Fibroblast of the conjunctiva (primary cell): Measurements from ENCODE around the gene SYNPO2.
"Not testable (repeated sequence)": the region's sequence is repeated elsewhere in the genome, so short reads cannot be mapped to it uniquely, and the experiment has no call there.

ENCODE experiments used
- DNase-seq: peaks from one replicate; pipeline ENCODE4 v3.0.0-alpha.2; 2010; ENCODE audit warnings: low read depth

The SYNPO2 gene

DNA sequence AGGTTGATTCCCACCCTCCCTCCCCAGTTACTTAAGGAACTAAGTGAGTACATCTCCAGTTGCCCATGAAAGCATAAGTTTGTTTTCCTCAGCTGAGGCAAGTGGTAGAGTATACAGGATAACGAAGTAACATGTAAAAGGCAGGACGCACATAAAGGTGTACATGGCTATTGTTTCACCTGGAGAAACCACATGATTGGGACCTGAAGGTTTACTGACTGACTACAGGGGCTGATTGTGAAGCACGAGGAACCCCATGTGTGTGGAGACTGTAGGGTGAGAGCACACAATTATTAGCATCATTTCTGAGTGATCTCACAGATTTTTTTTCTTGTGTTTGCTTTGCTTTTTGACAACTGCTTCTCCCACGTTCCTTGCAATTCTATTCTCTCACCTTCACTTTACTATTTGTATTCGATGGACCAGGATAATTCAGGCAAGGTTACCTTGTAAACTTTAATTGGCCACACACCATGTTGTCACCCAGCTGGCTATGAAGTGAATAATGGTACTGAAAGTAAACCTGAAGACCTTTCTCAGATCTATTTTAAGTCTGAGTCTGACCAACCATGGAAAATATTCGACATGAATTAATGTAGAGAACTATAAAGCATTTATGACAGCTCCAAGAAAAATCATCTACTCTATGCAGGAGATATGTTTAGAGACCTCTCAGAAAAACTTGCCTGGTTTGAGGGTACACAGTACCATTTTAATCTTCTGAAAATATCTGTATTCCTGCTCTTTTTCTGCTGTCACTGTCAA, 144.4 kb downstream of the SYNPO2 start:
- no peak for DNase-seq

DNA sequence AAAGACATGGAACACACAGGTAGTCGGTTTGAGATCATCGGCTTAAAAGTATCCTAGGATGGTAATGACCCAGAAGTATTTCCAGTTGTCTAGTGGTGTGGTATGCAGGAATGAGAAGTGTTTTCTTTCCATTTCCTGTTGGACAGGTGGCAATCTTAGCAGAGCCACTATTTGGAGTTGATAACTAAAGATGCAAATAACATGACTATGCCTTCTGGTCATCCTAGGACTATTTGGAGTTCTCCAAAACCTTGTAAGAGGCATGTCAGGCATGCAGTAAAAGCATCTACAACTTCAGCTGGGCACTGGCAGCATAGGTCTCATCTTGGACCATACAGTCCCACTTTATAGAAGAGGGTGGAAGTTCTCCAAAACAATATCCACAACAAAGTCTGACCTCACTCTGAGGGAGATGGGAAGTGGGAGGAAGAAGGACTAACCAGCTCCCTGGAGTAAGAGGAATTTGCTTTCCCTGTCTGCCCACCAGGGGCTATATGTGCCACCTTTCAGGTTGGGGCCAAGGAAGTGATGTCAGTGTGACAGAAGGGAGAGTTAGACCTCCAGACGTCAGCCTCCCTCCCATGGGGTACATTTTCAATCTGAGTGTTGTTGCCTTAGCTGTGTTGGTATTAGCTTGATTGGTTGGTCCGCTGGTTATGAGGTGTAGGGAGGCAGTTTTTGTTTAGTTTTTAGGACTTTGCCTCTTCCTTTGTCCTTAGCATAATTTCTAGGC, 145.8 kb downstream of the SYNPO2 start:
- DNase-seq, result no peak

DNA sequence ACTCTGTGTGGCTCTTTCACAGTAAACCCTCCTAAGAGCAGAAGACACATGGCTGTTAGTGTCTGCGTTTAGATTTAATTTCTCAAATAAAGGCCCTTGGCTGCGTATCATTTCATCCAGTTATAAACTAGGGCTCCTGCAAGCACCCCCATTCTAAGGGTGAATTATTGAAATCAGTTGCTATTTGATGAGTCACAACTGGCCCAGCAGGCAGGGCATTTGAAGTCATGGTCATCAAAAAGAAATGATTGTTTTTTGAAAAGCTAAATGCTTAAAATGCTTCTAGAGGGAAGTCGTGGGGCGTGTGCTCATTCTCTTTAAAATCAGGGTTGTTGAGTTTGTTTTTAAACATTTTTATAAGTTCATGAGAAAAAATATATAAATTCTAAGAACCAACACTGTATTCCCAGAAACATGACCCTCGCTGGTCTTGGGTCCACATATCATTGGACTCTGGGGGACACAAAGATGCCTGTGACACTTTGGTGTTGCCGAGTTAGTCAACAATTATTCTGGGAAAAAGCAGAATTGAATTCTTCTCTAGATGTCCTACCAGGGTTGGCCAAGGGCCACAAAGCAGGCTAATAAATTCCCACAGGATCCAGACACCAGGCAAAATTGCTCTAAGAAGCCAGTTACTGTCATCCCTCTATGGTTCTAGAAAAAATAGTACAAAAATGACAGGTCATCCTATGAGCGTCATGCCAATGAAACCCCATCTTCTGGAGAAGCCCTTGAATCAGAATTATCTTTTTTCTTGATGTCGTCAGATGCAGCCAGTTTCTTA, 147.5 kb downstream of the SYNPO2 start:
- DNase-seq, result no peak

DNA sequence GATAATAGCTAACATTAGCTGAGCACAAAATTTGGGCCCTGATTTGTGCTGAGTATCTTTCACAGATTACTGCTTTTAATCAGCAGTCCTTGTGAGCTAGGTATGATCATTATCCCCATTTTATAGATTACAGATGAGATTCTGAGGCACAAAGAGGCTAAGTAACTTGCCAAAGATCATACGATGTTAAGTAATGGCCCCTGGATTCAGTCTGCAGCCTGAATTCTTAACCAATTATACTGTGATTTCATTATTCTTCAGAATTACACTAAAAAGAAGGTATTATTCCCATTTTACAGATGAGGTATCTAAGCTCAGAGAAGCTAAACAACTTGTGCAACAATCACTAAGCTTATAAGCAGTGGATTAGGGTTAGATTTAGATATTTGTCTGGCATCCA, 149.1 kb downstream of the SYNPO2 start:
- DNase-seq, result no peak

DNA sequence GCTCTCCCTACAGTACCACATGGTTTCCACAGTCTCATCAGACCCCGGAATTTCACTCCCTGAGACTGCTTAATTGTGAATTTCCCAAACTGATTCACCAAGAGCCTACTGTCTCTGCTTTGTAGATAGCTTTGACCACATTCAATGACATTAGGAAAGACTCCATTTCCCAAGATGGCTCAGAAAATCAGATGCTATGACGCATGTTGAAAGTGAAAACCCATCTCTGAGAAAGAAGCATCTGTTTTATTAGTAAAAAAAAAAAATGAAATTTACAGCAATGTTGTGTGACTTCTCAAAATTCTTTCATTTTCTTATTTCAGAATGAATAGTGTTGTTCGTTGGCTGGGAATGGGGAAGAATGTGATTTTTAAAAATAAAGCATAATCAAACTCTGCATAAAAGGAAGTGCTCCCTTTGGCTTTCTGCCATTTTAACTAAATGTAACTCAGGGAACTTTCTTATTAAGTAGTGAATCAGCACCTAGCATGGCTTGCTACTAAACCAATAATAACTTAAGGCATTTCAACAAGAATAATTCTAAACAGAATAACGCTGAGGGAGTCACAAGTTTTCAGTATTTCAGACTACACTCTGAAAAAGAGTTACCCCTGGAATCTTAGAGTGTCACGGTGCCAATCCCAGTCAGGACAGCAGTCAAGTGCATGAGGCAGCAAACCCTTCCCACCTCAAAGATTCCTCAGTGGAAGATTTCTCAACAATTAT, 149.6 kb downstream of the SYNPO2 start:
- DNase-seq, result no peak

DNA sequence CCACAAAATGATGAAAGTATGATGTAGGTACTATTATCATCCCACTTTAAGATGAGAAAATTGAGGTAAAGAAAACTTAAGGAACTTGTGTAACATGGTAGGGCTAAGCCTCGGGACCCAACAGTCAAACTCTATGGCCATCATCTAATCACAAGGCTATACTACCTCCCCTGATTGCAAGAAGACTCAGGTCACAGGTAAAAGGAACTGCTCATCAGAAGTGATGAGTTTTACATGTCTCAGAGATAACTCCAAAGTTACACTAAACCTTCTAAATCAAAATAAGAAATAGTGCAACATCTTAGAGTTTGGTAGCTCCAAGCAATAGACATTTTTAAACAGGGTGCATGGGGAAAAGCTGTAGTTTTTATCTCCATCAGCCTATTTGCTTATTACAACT, 150.5 kb downstream of the SYNPO2 start:
- no peak for DNase-seq

DNA sequence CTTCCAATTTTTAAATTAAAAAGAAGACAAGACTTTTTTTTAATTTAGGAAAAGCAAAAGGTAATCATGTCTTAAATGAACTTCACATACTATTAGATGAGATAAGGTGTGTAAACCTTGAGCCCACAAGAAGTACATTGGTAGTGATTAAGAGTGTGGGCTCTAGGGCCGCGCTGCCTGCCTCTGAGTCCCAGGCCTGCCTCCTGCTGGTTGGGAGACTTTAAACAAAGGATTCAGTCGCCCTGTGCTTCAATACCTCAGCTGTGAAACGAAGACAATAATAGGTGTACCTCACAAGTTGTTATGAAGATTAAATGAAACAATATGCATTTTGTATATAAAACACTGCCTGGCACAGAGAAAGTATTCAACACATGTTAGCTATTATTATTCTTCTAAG, 151.1 kb downstream of the SYNPO2 start:
- DNase-seq, result no peak

DNA sequence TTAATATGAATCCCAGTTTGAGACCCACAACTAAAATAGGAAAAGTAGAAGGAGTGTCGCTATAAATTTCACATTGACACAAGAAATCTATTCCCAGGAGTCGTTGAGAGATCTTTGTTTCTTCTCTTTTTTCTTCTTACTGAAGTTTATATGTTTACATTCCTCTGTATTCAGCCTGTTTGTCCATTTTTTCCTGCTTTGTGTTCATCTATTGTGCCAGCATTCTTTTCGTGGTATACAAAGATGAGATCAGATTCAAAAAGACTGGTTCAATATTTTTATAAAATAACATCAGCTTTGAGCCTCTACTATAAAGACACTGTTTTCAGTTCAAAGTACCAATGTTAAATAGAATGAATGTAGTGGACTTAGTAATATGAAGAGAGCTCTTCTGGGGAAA, 151.6 kb downstream of the SYNPO2 start:
- DNase-seq, result no peak

DNA sequence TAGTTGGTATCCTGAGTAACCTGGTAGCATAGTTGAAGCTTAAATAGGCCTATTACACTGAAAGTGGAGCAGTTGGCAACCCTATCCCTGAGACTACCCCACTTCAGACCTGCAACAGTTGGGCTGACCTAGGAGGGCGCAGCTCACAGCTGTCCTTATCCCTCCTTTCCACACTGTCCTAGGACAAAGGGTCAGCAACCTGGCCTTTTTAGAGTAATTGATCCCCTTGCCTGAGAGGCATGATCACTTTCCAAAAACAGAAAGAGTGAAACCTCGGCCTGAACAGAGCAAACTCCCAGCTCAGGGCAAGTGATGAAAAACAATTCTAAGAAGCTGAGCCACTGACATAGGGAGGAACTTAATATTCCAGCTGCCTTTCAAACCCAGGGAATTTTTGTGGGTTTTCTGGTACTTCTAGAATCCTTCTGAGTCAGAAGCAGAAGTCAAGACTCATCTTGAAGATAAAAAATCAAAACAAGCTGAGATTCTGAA, 152.1 kb downstream of the SYNPO2 start:
- peak; percentile 67 for DNase-seq

DNA sequence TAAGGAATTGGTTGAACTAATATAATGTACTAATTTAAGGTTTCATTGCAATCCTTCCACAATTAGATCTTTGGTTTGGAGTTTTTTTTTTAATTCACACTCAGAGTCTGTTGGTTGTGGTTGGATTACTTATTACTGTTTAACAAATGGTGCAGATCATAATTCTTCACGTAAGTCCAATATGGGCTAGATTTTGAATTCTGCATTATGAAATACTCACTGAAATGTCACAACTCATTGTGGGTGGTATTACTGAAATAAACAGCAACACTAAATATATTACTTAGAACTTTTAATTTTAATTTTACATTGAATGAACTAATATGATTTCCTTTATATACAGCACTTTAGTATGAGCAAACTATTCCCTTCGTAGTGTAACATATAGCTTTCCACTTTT, 152.7 kb downstream of the SYNPO2 start:
- DNase-seq, result no peak

DNA sequence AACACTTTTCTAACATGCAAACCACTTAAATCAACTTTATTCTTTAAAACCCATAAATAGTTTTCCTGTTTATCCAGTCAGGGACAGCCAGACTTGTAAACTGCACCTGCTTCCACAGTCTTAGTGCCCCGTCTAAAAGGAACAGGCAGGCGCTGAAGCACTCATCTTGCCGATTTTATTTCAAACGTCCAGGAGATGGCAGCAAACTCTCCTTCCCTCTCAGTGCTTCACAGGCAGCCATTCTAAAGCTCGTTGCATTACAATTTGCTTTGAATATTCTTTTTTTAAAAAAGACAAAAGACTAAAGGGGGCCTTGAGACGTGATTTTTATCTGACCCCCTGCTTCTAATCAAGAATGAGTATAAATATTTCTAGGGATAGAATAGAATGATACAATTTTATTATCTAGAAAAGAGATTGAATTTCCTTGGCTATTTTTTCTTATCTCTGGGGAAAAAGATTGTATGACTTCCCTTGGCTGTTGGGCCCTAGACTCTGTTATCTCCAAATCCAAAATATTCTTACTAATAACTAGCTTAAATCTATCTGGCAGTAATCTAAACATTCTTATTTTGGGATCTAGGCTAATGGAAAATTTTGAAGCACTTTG, 153.4 kb downstream of the SYNPO2 start:
- DNase-seq, result peak; percentile 75

DNA sequence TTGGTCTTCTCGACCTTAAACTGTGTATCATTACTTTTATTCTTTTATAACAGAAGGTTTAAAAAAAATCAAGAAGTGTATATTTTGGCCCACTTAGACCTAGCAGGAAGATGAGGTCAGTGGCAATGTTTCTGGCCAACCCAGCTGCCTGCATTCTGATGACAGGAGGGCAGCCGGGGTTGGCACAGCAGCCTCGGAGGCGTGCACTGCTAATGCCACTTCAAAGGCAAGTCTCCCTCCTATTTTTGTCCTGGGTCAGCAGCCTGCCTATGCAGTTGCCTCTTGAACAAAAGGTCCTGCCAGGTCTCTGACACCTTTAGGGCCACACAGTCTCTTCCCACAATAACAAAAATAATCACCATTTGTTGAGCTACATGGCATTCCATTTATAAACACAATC, 157.6 kb downstream of the SYNPO2 start:
- DNase-seq, result no peak

DNA sequence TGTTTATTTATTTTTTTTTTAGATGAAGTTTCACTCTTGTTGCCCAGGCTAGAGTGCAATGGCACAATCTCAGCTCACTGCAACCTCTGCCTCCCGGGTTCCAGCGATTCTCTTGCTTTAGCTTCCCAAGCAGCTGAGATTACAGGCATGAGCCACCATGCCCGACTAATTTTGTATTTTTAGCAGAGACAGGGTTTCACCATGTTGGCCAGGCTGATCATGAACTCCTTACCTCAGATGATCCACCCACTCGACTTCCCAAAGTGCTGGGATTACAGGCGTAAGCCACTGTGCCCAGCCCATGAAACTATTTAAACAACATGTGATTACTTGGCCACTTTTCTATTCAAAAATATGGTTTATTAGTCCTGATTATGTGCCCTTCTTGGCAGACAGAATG, 158.4 kb downstream of the SYNPO2 start:
- DNase-seq, result not testable (repeated sequence)

DNA sequence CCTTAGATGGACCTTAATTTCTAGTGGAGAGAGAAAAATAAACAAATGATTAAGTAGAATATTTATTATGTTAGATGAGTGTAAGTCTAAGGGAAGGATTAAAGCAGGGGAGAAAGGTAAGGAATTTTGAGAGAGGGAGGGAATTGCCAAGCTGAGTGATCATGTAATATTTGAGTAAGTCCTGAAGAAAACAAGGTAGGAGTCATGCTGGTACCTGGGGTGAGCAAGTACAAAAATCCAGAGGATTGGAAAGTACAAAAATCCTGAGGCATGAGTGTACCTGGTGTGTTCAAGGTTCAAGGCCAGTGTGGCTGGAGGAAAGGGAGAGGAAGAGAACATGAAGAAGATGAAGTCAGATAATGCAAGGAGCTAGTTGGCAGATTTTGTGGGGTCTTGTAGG, 159.8 kb downstream of the SYNPO2 start:
- no peak for DNase-seq

DNA sequence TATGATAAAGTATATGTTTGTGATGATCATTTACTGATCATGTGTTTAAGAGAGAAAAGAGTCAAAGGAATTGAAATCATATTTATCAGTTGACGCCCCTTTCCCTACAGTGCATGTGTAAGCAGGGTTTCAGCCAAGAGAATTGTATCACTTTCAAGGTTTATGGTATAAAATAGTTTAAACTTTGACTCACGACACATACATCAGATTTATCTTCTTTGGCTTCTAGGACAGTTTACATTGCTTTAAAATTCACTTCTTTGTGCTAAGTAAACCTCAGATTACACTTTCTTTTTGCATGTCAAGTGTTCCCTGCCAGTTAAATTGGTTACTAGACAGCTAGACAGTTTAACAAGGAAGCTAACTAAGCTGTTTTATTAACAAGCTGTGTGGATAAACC, 160.7 kb downstream of the SYNPO2 start:
- DNase-seq, result no peak

DNA sequence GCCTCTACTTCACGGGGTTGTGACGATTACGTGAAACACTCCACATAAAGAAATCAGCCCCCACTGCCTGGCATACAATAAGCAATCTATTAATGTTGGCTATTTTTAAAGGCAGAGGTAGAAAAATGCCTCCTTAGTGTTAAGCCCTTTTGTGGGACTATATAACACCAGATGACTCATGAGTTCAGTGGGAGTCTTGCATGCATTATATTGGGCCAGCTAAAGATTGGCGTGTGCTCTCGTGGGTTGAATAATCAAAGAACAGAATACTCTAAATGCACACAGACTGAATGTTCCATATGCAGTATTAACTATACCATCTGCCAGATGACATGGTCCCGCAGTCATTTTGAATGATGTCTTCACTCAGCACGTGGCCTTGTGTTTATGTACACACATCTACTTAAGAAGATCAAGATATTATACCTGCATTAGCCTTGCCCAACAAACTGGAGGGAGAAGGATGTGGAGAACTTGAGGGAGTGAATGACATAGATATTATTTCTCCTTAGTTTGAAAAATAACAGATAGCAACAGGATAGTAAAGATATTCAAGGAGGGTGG, 162.0 kb downstream of the SYNPO2 start:
- no peak for DNase-seq

DNA sequence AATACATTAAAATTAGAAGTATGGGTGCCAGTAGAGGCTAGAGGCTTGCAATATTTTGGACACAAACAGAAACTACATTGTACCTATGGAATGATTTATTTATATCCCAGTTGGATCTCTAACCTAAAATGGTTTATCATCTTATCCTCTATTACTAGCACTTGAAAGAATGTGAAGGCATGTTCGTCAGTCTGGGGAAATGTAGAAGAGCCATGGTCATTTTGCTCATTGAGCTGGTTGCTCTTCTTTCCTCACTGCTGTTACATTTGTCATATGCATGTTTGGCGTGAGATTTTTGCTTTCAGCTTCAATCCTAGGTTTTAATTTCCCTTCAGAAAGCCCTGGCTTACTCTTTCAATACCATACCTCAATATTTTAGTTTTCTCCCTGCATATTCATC, 164.6 kb downstream of the SYNPO2 start:
- no peak for DNase-seq

DNA sequence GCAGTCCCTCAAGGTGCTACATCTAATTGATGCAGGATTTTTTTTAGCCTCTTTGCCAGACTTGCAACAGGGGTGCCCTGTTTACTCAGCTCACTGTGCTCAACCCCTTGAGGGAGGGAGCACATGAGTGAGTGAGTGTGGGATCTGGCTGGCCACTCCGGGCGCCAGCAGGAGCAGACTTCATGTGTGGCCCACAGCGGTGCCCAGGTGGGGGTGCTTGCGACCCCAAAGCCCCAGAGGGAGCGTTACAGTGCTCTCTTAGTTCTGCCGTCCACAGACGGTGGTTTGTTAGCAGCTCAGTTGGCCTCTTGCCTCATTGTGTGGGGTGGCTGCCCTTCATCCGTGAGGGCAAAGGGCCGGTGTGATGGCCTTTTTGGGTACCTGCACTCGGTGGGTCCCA, 165.3 kb downstream of the SYNPO2 start:
- DNase-seq, result no peak

DNA sequence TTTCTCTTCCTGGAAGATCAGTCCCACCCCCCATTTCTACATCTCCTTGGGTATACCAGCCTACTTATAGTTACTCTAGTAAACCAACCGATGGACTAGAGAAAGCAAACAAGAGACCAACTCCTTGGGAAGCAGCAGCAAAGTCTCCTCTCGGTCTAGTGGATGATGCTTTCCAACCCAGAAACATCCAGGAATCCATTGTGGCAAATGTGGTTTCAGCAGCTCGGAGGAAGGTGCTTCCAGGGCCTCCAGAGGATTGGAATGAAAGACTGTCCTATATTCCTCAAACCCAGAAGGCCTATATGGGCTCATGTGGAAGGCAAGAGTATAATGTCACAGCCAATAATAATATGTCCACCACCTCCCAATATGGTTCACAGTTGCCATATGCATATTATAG, 168.8 kb downstream of the SYNPO2 start:
- DNase-seq, result no peak

DNA sequence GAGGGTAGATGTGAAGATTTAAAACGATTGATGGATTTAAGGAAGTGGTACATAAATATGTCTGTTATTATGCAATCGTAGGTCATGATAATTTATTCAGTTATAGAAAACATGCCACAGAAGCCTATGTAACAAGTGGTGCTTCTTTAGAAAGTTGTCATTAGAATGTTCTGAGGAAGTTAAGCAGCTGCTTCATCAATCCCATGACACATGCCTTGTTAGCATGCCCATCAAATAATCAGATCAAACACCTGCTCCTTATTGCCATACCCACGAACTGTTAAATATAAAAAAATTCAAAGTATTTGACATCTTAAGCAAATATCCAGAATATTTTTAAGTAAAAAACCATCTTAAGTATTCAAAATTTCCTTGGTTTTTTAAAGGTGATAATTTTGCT, 170.6 kb downstream of the SYNPO2 start:
- DNase-seq, result no peak

DNA sequence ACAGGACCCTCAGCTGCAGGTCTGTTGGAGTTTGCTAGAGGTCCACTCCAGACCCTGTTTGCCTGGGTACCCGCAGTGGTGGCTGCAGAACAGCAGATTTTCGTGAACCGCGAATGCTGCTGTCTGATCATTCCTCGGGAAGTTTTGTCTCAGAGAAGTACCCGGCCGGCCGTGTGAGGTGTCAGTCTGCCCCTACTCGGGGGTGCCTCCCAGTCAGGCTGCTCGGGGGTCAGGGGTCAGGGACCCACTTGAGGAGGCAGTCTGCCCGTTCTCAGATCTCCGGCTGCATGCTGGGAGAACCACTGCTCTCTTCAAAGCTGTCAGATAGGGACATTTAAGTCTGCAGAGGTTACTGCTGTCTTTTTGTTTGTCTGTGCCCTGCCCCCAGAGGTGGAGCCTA, 178.5 kb downstream of the SYNPO2 start:
- DNase-seq, result not testable (repeated sequence)
